CD1c-positive myeloid dendritic cell (primary cell): ENCODE results near the gene PWWP2B.

Experiments used
- DNase-seq: peaks from one replicate; pipeline ENCODE4 v3.0.0-alpha.2; 2016; ENCODE audit errors: extremely low spot score

PWWP2B gene

GRCh38 chr10:132394201-132394811 is 2.7 kb upstream of the PWWP2B start:
- DNase-seq: no peak

- no peak for DNase-seq
Measured at GRCh38 chr10:132394936-132395703, 1.9 kb upstream of the PWWP2B start.

DNA sequence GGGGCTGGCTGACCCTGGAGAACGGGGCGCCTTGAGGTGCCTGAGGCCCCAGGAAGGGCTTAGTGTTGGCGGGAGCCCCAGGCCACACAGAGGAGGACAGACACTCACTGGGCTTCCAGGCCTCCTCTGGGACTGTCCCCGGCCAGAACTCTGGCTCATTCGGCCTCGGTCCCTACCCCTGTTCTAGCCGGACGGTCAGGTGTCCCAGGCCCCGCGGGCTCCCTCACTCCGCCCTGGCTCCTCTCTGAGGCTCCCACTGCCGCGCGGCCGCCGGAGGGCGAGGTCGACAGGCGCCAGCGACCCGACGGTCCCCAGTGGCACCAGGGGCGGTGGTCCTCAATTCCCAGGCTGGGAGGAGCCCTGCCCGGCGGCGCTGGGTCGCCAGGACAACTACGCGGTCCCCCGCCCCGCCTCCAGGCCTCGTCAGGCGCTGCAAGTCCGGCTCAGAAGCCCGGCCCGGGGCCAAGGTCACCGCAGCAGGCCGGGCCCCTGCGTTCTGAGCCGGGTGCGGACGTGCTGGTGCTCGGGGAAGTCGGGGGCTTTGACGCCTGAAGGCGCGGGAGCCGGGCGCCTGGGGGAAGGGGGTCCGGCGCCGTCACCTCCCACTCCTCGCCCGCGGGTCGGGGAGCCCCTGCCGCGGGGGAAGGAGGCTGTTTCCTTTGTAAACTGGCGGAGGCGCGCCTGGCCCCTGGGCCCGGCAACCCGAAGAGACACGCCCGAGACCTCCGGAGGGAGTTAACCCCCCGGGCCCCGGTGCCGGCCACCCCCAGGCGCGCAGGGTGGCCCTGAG is 1.1 kb upstream of the PWWP2B start:
- DNase-seq: peak; percentile 50

GRCh38 chr10:132396494-132397035 is 435 bp upstream of the PWWP2B start:
- DNase-seq: peak; percentile 72

DNA sequence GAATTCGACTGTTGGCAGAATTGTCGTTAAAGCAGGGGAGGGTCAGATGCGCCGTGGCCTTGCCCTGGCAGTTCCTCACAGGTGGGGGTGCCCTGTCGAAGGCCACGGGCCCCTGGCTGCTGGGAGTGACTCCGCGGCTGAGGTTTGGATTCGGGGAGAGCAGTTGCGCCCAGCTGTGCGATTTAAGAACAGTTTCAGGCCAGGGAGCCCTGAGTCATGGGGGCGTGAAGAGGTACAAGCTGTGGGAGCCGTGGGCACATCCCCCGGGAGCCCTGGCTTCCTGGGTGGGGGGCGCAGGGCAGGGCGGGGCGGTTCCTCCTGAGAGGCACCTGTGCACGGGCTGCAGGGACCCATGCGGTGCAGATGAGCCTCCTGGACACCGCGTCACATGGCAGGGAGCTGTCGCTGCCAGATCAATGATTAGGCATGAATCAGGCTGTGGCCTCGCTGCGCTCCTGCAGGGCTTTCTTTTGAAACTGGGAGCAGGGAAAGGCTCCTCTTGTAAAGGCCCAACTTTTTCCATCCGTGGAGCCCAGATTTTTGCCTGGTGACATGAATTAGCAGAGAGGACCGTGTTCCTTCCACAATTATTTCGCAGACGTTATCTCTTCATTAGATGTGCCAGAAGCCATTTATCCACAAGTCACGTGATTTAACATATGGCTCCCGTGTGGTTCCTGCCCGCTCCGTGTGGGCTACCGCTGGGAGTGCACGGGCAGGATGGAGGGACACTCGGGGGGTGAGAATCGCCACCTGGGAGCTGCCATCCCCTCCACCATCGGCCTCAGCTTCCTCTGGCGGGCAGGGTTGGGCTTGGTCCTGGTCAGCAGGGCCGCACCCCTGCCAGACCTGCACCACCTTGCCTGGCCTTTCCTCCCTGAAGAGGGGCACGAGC is 918 bp downstream of the PWWP2B start:
- DNase-seq: peak; percentile 42

- no peak for DNase-seq
Measured at GRCh38 chr10:132398566-132398991, 1.6 kb downstream of the PWWP2B start.

DNA sequence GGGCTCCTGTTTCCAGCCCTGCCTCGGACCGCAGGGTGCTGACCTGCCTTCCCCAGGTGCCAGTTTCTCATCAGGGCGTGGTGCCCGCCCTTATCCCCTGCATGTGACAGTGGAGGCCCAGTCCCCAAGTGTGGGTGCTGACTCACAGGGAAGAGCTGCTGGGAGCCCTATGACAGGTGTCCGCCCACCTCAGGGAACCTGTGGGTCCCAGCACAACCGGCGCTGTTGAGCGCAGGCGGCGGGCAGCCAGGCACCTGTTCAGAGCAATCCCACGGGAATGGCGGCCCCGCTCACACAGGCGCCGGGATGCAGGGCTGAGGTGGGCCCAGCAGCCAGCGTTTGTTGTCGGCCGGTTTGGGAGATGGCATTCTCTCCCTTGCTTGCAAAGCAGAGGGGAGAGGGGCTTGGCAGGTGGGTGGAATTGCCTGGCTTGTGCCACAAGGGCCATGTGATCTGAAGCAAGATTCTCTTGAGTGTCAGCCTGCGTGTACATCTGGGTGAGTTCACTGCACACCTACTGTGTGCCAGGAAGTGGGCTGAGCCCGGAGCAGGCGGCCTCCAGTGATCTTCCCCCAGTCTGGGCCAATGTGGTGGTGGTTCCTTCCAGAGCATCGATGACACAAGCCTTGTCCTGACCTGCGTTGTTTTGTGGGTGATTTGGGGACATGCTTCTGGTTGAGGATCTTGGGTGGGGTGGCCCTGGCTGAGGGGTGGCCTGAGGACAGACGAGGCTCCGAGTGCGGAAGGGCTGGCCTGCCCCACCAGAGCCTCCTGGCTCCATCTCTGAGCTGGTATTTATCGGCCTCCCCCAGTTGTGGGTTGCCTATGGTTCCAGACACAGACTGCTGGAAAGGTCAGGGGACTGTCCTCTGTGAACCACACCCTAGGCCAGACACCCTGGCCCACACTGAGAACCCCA is 2.4 kb downstream of the PWWP2B start:
- DNase-seq: no peak

- DNase-seq: no peak
Measured at GRCh38 chr10:132400041-132400546, 3.1 kb downstream of the PWWP2B start.

- peak; percentile 39 for DNase-seq
Measured at GRCh38 chr10:132400547-132401151, 3.6 kb downstream of the PWWP2B start.

DNA sequence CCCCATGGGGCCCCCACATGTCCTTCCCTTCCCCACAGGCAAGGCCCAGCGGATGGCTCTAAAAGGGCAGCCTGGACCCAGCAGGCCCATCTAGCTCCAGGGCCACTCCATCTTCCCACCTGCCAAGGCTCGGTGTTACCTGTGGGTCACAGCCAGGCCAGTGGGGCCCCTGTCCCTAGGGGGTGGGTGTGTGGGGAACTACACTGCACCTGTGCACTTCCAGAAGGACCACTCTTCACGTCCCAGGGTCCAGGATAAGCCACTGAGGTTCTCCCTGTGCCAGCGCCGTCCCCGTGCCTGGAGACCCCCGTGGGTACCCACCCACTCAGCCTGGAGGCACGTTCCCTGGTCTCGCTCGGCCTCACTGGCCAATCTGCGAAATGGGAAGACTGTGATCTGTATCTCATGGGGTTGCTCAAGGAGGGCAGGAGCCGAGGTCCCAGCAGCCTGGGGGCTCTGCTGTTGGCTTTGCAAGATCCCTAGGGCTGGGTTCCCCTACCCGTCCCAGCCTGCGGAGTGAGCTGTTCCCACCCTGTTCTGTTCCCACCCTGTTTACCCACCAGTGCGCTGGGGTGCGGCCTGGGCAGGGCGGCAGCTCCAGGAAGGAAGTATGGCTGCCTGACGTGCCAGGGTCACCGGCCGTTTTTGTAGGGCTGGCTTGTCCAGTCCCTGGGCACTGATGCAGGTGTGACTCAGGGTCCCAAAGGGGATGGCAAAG is 4.6 kb downstream of the PWWP2B start:
- no peak for DNase-seq

GRCh38 chr10:132402781-132403241 is 5.8 kb downstream of the PWWP2B start:
- no peak for DNase-seq

- no peak for DNase-seq
Measured at GRCh38 chr10:132403511-132404168, 6.6 kb downstream of the PWWP2B start.

DNA sequence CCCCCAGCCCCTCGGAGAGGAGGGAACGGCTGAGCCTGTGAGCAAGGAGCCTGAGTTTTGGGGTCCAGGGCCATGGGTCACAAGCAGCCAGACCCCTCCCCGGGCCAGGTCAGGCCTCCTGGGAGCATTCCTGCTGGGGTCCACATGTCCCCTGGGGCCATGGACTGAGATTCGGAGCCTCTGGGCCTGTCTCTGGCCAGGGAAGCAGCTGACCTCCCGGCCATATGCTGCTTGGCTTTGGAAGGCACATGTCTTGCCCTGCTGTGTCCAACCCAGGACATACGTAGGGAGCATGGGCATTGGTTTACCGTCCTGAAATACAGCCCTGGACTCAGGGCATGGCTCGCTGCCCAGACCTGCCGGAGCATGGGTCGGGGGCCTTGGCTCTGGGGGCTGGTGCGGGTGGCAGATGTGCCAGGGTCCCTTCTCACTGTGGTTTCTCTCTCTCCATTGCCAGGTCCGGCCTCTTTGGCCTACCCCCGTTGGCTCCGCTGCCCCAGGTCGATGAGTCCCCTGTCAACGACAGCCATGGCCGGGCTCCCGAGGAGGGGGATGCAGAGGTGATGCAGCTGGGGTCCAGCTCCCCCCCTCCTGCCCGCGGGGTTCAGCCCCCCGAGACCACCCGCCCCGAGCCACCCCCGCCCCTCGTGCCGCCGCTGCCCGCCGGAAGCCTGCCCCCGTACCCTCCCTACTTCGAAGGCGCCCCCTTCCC is 7.3 kb downstream of the PWWP2B start:
- DNase-seq: no peak

GRCh38 chr10:132404911-132405462 is 8.0 kb downstream of the PWWP2B start:
- DNase-seq: no peak

GRCh38 chr10:132405463-132405991 is 8.5 kb downstream of the PWWP2B start:
- DNase-seq: no peak

DNA sequence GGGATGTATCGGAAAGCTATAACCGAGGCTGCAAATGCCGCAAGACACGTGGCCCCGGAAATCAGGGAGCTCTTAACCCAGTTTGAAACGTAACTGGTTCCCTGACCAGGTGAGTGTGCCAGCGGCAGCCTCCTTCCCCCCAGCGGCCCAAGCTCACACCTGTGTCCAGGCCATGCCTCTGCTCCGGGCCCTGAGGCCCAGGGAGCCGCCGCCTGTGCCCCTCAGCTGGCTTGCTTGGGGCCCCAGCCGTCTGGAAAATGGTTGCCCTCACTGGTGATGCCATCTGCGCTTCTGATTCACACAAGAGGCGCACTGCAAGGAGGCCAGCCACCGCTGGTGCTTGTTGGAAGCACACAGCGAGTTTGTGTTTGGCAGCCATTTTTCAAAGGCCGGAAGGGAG is 9.2 kb downstream of the PWWP2B start:
- no peak for DNase-seq

DNA sequence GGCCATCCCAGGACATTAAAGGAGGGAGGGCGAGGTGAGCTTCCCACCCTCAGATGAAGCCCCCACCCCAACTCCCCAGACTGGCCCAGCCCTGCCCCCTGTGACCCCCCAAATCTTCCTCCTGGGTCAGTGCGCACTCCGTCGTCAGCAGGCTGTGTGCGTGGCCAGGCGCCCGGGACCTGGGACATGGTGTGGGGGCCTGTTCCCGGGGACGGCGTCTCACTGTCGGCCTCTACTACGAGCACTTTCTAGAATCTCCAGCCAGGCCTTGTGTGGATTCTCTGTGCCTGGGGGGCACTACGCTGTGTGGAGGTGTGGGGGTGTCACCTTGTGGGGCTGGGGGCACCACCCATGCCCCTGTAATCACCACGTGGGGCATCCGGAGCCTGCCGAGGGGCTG is 9.8 kb downstream of the PWWP2B start:
- no peak for DNase-seq
